Measurements from ENCODE around the gene PSMD10. TPM values are rescaled to one million over a fixed set of nuclear protein-coding genes. Genes with fewer than 3 reads are reported as not detected.

PSMD10 gene
- total RNA-seq, 1 donor from 2014 or later: 34.7 TPM

DNA sequence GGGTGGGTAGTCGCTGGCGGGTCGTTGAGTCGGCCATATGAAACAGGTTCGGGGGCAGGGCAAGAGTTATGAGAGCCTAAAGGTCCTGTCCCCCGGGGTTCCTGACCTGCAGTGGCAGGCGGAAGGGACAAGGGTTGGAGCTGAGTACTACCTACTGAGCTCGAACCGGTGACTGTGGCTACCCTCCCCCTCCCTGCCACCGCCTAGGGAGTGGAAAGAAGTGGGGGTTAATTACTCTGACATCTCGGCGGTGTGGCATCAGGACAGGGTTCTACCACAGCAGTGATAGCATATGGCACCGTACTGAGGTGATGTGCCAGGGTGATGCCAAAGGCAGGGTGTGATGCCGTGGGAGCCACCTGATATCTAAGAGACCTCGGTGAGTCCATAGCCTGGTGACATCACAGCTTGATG lies 543 bp upstream of the PSMD10 start:
- intact Hi-C loops (cut with DNase I): no loop called here

DNA sequence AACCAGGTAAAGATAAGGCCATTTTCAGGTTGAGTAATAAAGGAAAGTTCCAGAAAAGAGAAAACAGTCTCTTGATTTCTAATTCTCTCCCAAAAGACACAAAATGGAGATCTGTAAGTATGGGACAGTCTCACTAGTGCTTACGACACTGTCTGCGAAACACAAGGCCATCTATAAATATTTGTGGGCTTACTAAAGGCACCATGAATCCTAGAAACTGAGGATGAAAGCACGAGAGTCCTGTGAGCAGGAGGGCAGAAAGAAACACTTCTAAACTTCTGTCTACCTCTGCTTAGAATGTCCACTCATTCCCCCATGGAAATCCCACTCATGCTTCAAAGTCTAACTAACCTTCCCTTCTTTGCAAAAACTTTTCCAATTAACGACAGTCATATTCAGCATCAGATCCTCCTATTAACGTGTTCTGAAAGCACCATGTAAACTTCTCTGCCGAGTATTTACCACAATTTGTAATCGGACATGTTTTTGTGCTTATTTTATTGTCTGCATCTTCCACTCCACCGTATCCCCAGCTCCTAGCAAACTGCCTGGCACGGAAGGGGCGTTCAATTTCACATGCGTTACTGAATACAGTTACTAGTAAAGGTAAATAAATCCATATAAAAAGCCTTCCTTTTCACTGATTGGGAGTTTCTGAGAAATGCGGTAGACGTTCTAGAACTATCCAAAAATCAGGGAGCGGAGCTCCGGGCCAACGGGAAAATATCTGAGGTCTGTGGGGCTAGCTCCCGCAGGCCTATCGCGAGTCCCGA lies 665 bp downstream of the PSMD10 start:
- H3K4me1 ChIP-seq: peaks cover 8% of the 10 kb centered on the region
- H3K4me3 ChIP-seq: peak overlapping the region; percentile 62
- H3K9me3 ChIP-seq: no peaks in the 10 kb centered on the region
- H3K27ac ChIP-seq: peak overlapping the region; percentile 80
- ATAC-seq (no peak), DNase-seq (no peak)
- H3K36me3 ChIP-seq: peaks cover 21% of the 10 kb centered on the region
- intact Hi-C loops (cut with DNase I): no loop called here
- no peaks in the 10 kb centered on the region for H3K27me3 ChIP-seq
- TF ChIP-seq, protein P1, sequence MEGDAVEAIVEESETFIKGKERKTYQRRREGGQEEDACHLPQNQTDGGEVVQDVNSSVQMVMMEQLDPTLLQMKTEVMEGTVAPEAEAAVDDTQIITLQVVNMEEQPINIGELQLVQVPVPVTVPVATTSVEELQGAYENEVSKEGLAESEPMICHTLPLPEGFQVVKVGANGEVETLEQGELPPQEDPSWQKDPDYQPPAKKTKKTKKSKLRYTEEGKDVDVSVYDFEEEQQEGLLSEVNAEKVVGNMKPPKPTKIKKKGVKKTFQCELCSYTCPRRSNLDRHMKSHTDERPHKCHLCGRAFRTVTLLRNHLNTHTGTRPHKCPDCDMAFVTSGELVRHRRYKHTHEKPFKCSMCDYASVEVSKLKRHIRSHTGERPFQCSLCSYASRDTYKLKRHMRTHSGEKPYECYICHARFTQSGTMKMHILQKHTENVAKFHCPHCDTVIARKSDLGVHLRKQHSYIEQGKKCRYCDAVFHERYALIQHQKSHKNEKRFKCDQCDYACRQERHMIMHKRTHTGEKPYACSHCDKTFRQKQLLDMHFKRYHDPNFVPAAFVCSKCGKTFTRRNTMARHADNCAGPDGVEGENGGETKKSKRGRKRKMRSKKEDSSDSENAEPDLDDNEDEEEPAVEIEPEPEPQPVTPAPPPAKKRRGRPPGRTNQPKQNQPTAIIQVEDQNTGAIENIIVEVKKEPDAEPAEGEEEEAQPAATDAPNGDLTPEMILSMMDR (IDR thresholded peaks at IDR 0.05): no peak

More for the DNA sequence above, 543 bp upstream of the PSMD10 start:
- TF ChIP-seq, protein P1 (IDR thresholded peaks at IDR 0.05): no peak
- Histone ChIP-seq H3K4me1 (peaks cover 8% of the 10 kb centered on the region), H3K27me3 (no peaks in the 10 kb centered on the region), H3K36me3 (peaks cover 10% of the 10 kb centered on the region), H3K27ac (peak overlapping the region; percentile 68), H3K9me3 (no peaks in the 10 kb centered on the region), H3K4me3 (peak overlapping the region; percentile 62)
- DNase-seq (no peak), ATAC-seq (peak; percentile 62)

DNA sequence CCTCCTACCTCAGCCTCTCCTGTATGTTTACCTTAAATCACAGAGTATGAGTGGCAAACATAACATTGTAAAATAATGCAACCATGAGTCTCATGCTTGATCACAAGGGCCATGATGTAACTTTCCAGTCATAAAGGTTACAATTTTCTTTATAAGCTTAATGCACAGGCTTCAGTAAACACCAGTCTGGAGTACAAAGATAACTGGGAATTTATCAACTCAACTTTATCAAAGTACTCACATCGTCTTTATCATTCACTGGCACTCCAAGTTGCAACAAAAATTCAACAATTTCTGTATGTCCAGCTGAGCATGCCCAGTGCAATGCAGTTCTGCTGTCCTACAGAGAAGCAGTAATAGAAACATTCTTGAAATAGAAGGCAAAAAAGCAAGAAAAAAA lies 2.8 kb downstream of the PSMD10 start:
- Histone ChIP-seq H3K27ac (no peak overlapping the region), H3K4me1 (peaks cover 8% of the 10 kb centered on the region), H3K4me3 (no peak overlapping the region), H3K27me3 (no peaks in the 10 kb centered on the region), H3K36me3 (peaks cover 39% of the 10 kb centered on the region), H3K9me3 (no peaks in the 10 kb centered on the region)
- TF ChIP-seq, protein P1 (IDR thresholded peaks at IDR 0.05): no peak
- intact Hi-C loops (cut with DNase I): no loop called here
- DNase-seq: no peak
- no peak for ATAC-seq

DNA sequence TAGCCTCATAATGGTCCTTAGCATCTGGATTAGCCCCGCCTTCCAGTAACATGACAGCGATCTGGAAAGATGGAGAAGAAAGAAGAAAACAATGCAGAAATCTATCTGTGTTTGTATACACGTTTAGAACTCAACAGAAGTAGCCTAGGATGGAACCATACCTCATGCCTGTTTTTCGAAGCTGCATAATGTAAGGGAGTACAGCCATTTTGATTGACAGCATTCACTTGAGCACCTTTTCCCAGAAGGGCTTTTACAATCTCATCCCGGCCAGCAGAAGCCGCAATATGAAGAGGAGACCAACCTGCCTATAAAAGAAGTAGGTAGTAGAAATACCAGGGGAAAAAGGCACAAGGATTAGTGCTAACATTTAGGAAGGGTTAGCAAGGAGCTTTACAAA lies 3.5 kb downstream of the PSMD10 start:
- H3K9me3 ChIP-seq: no peaks in the 10 kb centered on the region
- TF ChIP-seq, protein P1 (IDR thresholded peaks at IDR 0.05): no peak
- DNase-seq (no peak), ATAC-seq (no peak)
- H3K27ac ChIP-seq: no peak overlapping the region
- peaks cover 39% of the 10 kb centered on the region for H3K36me3 ChIP-seq
- intact Hi-C loops (cut with DNase I): no loop called here
- peaks cover 8% of the 10 kb centered on the region for H3K4me1 ChIP-seq
- H3K27me3 ChIP-seq: no peaks in the 10 kb centered on the region
- no peak overlapping the region for H3K4me3 ChIP-seq

DNA sequence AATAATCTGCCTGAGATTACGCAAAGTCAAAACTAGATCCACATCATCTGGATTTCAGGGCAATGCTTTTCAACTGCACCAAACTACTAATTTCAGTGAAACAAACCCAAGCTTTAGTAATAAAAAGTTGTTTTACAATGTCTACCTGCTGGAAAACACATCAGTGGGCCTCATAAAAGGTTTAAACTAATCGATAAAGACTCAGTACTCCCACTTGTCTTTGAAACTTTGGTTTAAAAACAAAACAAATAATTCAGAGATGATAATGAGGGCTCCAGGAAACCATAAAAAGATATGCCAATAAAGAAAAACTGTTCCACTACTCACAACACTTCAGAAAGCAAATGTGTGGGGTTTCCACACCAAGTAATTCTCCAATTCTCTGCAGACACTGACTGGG lies 10.2 kb downstream of the PSMD10 start:
- intact Hi-C loops (cut with DNase I): no loop called here
- Histone ChIP-seq H3K4me1 (no peaks in the 10 kb centered on the region), H3K4me3 (no peak overlapping the region), H3K36me3 (peaks cover 22% of the 10 kb centered on the region), H3K27ac (no peak overlapping the region), H3K27me3 (no peaks in the 10 kb centered on the region), H3K9me3 (no peaks in the 10 kb centered on the region)
- no peak for DNase-seq
- ATAC-seq: no peak
- TF ChIP-seq, protein P1 (IDR thresholded peaks at IDR 0.05): no peak
